Activated naive CD4-positive, alpha-beta T cell treated with anti-CD3 and anti-CD28 coated beads, Interleukin-2, amount 50 U/mL, for 24 hours (primary cell): ENCODE data around the gene S100A12.
"Not testable (repeated sequence)": the region's sequence is repeated elsewhere in the genome, so short reads cannot be mapped to it uniquely, and the experiment has no call there.

Experiments used
- H3K27ac Mint-ChIP-seq: one replicate; pipeline ENCODE4 v1.8.0; 2021; ENCODE audit warnings: mild to moderate bottlenecking, mixed read lengths
- H3K27me3 Mint-ChIP-seq: one replicate; pipeline ENCODE4 v1.8.0; 2021; ENCODE audit warnings: mixed read lengths
- H3K36me3 Mint-ChIP-seq: one replicate; pipeline ENCODE4 v1.8.0; 2021; ENCODE audit warnings: mixed read lengths
- H3K4me1 Mint-ChIP-seq: one replicate; pipeline ENCODE4 v1.8.0; 2021; ENCODE audit warnings: mixed read lengths
- H3K4me3 Mint-ChIP-seq: one replicate; pipeline ENCODE4 v1.8.0; 2021; ENCODE audit warnings: mild to moderate bottlenecking, mixed read lengths
- H3K9me3 Mint-ChIP-seq: one replicate; pipeline ENCODE4 v1.8.0; 2021; ENCODE audit warnings: mixed read lengths

S100A12 gene

DNA sequence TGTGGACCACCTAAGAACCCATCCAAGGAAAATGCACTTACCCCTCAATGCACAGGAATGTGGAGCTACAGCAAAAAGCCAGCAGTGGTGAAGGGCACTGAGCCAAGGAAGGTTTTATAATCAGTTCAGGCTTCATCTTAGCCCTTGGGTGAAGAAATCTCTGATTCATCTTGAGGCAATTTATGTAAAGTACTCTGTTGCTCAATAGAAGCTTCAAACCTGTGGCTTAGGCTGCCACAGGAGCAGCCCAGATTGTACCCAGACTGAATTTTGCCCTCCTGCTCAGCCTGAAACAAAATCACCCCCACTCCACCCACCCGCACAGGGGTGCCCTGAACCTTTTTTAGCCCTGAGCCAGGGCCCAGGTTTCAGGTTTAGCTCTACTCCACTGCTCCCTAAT, at the start of gene S100A12:
Gene S100A12 (minus strand): TSS at position 111 of the 400 bp plus-strand sequence. CDS start 1,029 bp downstream, outside the sequence.
- Mint-ChIP-seq H3K27me3 (peaks cover 17% of the 10 kb centered on the region), H3K4me3 (no peak within 1 kb of the TSS), H3K9me3 (no peaks in the 10 kb centered on the region), H3K36me3 (no peaks in the 10 kb centered on the region), H3K4me1 (no peaks in the 10 kb centered on the region), H3K27ac (no peak within 1 kb of the TSS)

GRCh38 chr1:153422450-153423068, 47.1 kb upstream of the S100A12 start:
- no peaks in the 10 kb centered on the region for H3K4me1 Mint-ChIP-seq
- no peak overlapping the region for H3K4me3 Mint-ChIP-seq
- H3K27ac Mint-ChIP-seq = no peak overlapping the region
- H3K27me3 Mint-ChIP-seq = peaks cover 34% of the 10 kb centered on the region
- H3K36me3 Mint-ChIP-seq = no peaks in the 10 kb centered on the region
- H3K9me3 Mint-ChIP-seq = peaks cover 6% of the 10 kb centered on the region

DNA sequence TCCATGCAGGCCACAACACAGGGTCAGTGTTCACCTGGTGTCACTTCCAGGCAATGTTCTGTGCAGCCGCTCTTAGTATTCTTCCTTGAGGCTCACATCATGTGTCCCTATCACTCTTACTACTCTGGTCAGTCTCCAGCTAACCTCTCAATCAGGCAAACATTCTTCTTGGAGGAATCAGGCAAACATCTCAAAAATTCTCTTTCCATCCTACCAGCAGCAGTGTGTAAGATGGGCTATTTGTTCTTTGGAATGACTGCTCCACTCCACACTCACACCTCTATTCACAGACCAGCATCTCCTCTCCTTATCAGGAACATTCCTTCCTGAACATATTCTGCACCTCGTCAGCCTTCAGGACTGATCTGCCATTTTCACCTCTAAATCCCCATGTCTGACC, 44.9 kb upstream of the S100A12 start:
- Mint-ChIP-seq H3K36me3 (no peaks in the 10 kb centered on the region), H3K27me3 (peaks cover 30% of the 10 kb centered on the region), H3K4me1 (no peaks in the 10 kb centered on the region), H3K4me3 (no peak overlapping the region), H3K27ac (no peak overlapping the region), H3K9me3 (peaks cover 6% of the 10 kb centered on the region)

DNA sequence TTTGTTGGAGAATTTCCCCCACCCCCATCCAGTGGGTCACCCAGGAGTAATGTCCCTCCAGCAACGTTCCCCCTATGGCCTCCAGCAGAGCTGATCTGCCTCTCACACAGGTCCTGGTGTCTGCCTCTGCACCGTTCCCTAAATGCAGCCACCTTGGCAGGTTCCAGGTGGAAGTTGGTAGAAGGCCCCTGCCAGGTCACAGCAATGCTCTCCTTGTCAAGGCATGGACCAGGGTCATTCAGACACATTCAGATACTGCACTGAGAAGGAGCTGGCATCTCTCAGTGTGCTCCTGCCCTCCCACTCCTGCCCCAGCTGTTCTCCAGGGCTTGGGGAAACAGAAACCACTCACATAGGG, 44.0 kb upstream of the S100A12 start:
- H3K4me1 Mint-ChIP-seq, H3K36me3 Mint-ChIP-seq, H3K9me3 Mint-ChIP-seq, H3K4me3 Mint-ChIP-seq, H3K27ac Mint-ChIP-seq: not testable (repeated sequence)
- H3K27me3 Mint-ChIP-seq = peaks cover 23% of the 10 kb centered on the region

- not testable (repeated sequence) for H3K9me3 Mint-ChIP-seq, H3K4me3 Mint-ChIP-seq, H3K4me1 Mint-ChIP-seq, H3K36me3 Mint-ChIP-seq, H3K27ac Mint-ChIP-seq
- peaks cover 22% of the 10 kb centered on the region for H3K27me3 Mint-ChIP-seq
Measured at GRCh38 chr1:153418758-153419435, 43.5 kb upstream of the S100A12 start.

DNA sequence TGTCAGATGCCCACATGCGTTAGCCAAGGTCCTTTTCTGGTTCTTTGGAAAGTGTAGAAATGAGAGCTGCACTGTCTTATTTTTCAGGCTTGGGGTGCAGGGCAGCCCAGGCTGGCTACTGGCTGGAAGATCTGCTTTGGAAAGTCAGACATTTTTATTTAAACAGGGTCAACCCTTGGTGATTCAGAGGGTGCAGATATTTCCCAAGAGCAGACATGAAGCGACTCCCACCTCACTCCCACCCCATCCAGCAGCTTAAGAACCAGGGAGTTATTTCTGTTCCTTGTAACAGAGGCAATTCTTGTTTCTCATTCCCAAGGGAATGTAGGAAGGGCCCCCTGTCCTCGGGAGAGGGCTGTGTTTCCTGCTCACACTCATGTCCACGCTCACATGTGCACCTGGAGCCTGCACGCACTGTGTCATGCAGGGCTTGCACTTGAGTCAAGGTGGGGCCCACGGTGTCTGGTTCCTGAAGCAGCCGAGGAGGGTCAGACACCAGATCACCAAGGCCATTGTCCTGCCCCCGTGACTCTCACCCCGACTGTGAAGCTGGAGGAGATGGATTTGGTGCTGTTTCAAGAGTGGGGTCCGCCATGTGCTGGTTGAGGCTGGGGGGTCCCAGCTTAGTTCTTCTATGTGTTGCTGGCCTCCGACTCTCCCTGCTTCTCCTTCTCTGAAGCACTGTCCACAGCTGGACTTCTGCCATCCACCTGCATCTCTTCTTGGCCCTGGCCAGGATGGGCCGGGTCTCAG, 41.9 kb upstream of the S100A12 start:
- Mint-ChIP-seq H3K27ac (no peak overlapping the region), H3K27me3 (peaks cover 20% of the 10 kb centered on the region), H3K36me3 (no peaks in the 10 kb centered on the region), H3K4me1 (no peaks in the 10 kb centered on the region), H3K9me3 (no peaks in the 10 kb centered on the region), H3K4me3 (no peak overlapping the region)

DNA sequence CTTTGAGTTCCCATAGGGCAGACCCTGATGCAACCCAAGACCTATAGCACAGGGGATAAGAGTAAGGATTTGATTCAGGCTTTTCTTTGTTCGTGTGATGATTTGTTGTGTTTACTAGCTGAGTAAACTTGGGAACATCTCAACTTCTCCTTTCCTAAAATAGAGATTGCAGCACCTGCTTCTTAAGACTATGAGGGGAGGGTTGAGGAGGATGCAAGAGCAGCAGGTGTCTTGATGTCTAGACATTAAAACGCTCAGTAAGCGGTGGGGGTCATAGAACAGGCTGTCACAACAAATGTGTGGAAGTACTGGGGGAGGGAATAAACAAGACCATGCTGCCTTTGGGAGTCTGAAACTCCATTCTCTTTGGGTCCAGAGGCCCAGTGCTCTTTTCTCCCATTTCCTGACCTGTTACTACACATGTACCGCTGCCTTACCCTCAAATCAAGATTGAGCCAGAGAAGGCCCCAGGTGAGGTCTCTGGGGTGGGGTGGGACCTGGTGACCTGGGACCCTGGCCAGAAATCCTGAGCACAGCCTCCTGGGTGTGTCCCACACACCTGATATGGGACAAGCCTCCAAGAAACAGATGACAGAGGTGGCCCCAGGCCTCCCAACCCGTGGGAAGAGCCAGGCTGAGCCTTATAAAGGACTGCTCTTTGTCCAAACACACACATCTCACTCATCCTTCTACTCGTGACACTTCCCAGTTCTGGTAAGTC, 40.6 kb upstream of the S100A12 start, which contains the start of gene S100A7A:
Gene S100A7A (plus strand): TSS at position 671 of the 721 bp plus-strand sequence. CDS start 1,563 bp downstream, outside the sequence.
- H3K4me3 Mint-ChIP-seq = no peak within 1 kb of the TSS
- H3K36me3 Mint-ChIP-seq = no peaks in the 10 kb centered on the region
- no peaks in the 10 kb centered on the region for H3K4me1 Mint-ChIP-seq
- H3K27ac Mint-ChIP-seq = no peak within 1 kb of the TSS
- peaks cover 20% of the 10 kb centered on the region for H3K27me3 Mint-ChIP-seq
- no peaks in the 10 kb centered on the region for H3K9me3 Mint-ChIP-seq

- not testable (repeated sequence) for H3K4me3 Mint-ChIP-seq, H3K4me1 Mint-ChIP-seq, H3K36me3 Mint-ChIP-seq, H3K9me3 Mint-ChIP-seq, H3K27ac Mint-ChIP-seq
- peaks cover 17% of the 10 kb centered on the region for H3K27me3 Mint-ChIP-seq
Measured at GRCh38 chr1:153413961-153414360, 38.5 kb upstream of the S100A12 start.

DNA sequence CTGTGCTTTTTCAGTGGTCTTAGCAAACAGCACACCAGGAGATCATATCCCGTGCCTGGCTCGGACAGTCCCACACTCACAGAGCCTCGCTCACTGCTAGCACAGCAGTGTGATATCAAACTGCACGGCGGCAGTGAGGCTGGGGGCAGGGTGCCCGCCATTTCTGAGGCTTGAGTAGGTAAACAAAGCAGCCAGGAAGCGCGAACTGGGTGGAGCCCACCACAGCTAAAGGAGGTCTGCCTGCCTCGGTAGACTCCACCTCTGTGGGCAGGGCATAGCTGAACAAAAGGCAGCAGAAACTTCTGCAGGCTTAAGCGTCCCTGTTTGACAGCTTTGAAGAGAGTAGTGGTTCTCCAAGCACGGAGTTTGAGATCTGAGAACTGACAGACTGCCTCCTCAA, 31.9 kb upstream of the S100A12 start:
- not testable (repeated sequence) for H3K27ac Mint-ChIP-seq, H3K9me3 Mint-ChIP-seq, H3K4me3 Mint-ChIP-seq, H3K36me3 Mint-ChIP-seq
- peaks cover 18% of the 10 kb centered on the region for H3K27me3 Mint-ChIP-seq
- H3K4me1 Mint-ChIP-seq = peaks cover 14% of the 10 kb centered on the region

- Mint-ChIP-seq H3K27me3 (peaks cover 17% of the 10 kb centered on the region), H3K4me1 (peaks cover 14% of the 10 kb centered on the region)
- H3K4me3 Mint-ChIP-seq, H3K27ac Mint-ChIP-seq, H3K36me3 Mint-ChIP-seq, H3K9me3 Mint-ChIP-seq: not testable (repeated sequence)
Measured at GRCh38 chr1:153405825-153406599, 30.6 kb upstream of the S100A12 start.

GRCh38 chr1:153404768-153405167, 29.3 kb upstream of the S100A12 start:
- Mint-ChIP-seq H3K27ac (no peak overlapping the region), H3K9me3 (peaks cover 6% of the 10 kb centered on the region), H3K36me3 (peaks cover 4% of the 10 kb centered on the region), H3K4me1 (peaks cover 14% of the 10 kb centered on the region), H3K27me3 (peaks cover 14% of the 10 kb centered on the region), H3K4me3 (no peak overlapping the region)

- Mint-ChIP-seq H3K27me3 (peaks cover 12% of the 10 kb centered on the region), H3K9me3 (peaks cover 6% of the 10 kb centered on the region), H3K4me3 (no peak overlapping the region), H3K27ac (no peak overlapping the region), H3K36me3 (peaks cover 4% of the 10 kb centered on the region), H3K4me1 (peaks cover 14% of the 10 kb centered on the region)
Measured at GRCh38 chr1:153404086-153404635, 28.7 kb upstream of the S100A12 start.

- Mint-ChIP-seq H3K27me3 (peaks cover 10% of the 10 kb centered on the region), H3K36me3 (peaks cover 4% of the 10 kb centered on the region), H3K27ac (no peak overlapping the region), H3K9me3 (peaks cover 6% of the 10 kb centered on the region), H3K4me3 (no peak overlapping the region), H3K4me1 (peaks cover 14% of the 10 kb centered on the region)
Measured at GRCh38 chr1:153403421-153404085, 28.1 kb upstream of the S100A12 start.

GRCh38 chr1:153402226-153402625, 26.8 kb upstream of the S100A12 start:
- Mint-ChIP-seq H3K4me3 (no peak overlapping the region), H3K27ac (no peak overlapping the region), H3K27me3 (peaks cover 3% of the 10 kb centered on the region), H3K36me3 (no peaks in the 10 kb centered on the region), H3K4me1 (peaks cover 9% of the 10 kb centered on the region), H3K9me3 (no peaks in the 10 kb centered on the region)
